ENCODE measurements around the gene KRT77. TPM values are rescaled to one million over a fixed set of nuclear protein-coding genes. Genes with fewer than 3 reads are reported as not detected.

Gene KRT77
- total and polyA plus RNA-seq, 4 donors, result not detected

- H3K9me3 ChIP-seq (ENCODE audit: control insufficient read depth in 4 of 4, insufficient read depth in 3 of 4, low read length in 3 of 4), result no peaks in the 10 kb centered on the region
- TF ChIP-seq, protein P1, sequence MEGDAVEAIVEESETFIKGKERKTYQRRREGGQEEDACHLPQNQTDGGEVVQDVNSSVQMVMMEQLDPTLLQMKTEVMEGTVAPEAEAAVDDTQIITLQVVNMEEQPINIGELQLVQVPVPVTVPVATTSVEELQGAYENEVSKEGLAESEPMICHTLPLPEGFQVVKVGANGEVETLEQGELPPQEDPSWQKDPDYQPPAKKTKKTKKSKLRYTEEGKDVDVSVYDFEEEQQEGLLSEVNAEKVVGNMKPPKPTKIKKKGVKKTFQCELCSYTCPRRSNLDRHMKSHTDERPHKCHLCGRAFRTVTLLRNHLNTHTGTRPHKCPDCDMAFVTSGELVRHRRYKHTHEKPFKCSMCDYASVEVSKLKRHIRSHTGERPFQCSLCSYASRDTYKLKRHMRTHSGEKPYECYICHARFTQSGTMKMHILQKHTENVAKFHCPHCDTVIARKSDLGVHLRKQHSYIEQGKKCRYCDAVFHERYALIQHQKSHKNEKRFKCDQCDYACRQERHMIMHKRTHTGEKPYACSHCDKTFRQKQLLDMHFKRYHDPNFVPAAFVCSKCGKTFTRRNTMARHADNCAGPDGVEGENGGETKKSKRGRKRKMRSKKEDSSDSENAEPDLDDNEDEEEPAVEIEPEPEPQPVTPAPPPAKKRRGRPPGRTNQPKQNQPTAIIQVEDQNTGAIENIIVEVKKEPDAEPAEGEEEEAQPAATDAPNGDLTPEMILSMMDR (IDR thresholded peaks at IDR 0.05; ENCODE audit: control extremely low read depth, extremely low read depth), result no peak
- no peak for ATAC-seq (ENCODE audit: insufficient read depth, low FRiP score)
Measured at GRCh38 chr12:52689936-52690335, 13.4 kb downstream of the KRT77 start.

DNA sequence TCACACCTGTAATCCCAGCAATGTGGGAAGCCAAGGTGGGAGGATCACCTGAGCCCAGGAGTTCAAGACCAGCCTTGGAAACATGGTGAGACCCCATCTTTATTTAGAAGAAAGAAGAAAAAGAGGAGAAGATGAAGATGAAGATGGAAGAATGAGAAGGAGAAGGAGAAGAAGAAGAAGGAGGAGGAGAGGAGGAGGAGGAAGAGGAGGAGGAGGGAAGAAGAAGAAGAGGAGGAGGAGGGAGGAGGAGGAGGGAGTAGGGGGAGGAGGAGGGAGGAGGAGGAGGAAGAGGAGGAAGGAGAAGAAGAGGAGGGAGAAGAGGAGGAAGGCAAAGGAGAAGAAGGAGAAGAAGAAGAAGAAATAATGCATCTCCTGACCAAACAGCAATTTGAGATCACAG lies 14.1 kb downstream of the KRT77 start:
- Histone ChIP-seq H3K27ac (ENCODE audit: low read depth in 1 of 2, low read length in 1 of 2) (no peak overlapping the region), H3K9me3 (ENCODE audit: control insufficient read depth in 4 of 4, insufficient read depth in 3 of 4, low read length in 3 of 4) (no peaks in the 10 kb centered on the region), H3K27me3 (ENCODE audit: control insufficient read depth in 3 of 3, insufficient read depth in 3 of 3, low read length in 2 of 3) (peaks cover 3 to 48% (median 34%) of the 10 kb centered on the region in 3 donors), H3K36me3 (ENCODE audit: control insufficient read depth in 4 of 4, insufficient read depth in 4 of 4, low read length in 4 of 4) (no peaks in the 10 kb centered on the region), H3K9ac (ENCODE audit: insufficient read depth in 1 of 2, low read length in 2 of 2) (no peak overlapping the region), H3K4me3 (no peak overlapping the region), H3K4me1 (ENCODE audit: control insufficient read depth in 5 of 5, insufficient read depth in 5 of 5, low read length in 5 of 5) (peaks cover 0 to 7% (median 0%) of the 10 kb centered on the region in 5 donors)
- DNase-seq, result no peak
- ATAC-seq (ENCODE audit: insufficient read depth, low FRiP score), result no peak
- TF ChIP-seq, protein P1 (IDR thresholded peaks at IDR 0.05; ENCODE audit: control extremely low read depth, extremely low read depth), result no peak

More at GRCh38 chr12:52689936-52690335, 13.4 kb downstream of the KRT77 start:
- Histone ChIP-seq H3K9ac (ENCODE audit: insufficient read depth in 1 of 2, low read length in 2 of 2) (no peak overlapping the region), H3K4me3 (no peak overlapping the region), H3K4me1 (ENCODE audit: control insufficient read depth in 5 of 5, insufficient read depth in 5 of 5, low read length in 5 of 5) (peaks cover 0 to 7% (median 0%) of the 10 kb centered on the region in 5 donors), H3K36me3 (ENCODE audit: control insufficient read depth in 4 of 4, insufficient read depth in 4 of 4, low read length in 4 of 4) (no peaks in the 10 kb centered on the region), H3K27ac (ENCODE audit: low read depth in 1 of 2, low read length in 1 of 2) (no peak overlapping the region), H3K27me3 (ENCODE audit: control insufficient read depth in 3 of 3, insufficient read depth in 3 of 3, low read length in 2 of 3) (peaks cover 4 to 48% (median 34%) of the 10 kb centered on the region in 3 donors)
- 79% methylated on average over 1 of the region's 1 CpG for WGBS, 2 donors
- no peak for DNase-seq

GRCh38 chr12:52688481-52688880 lies 14.8 kb downstream of the KRT77 start:
- Histone ChIP-seq H3K36me3 (ENCODE audit: control insufficient read depth in 4 of 4, insufficient read depth in 4 of 4, low read length in 4 of 4) (no peaks in the 10 kb centered on the region), H3K9ac (ENCODE audit: insufficient read depth in 1 of 2, low read length in 2 of 2) (no peak overlapping the region), H3K9me3 (ENCODE audit: control insufficient read depth in 4 of 4, insufficient read depth in 3 of 4, low read length in 3 of 4) (no peaks in the 10 kb centered on the region), H3K27me3 (ENCODE audit: control insufficient read depth in 3 of 3, insufficient read depth in 3 of 3, low read length in 2 of 3) (peaks cover 3 to 46% (median 32%) of the 10 kb centered on the region in 3 donors), H3K4me3 (no peak overlapping the region), H3K4me1 (ENCODE audit: control insufficient read depth in 5 of 5, insufficient read depth in 5 of 5, low read length in 5 of 5) (peaks cover 0 to 7% (median 0%) of the 10 kb centered on the region in 5 donors), H3K27ac (ENCODE audit: low read depth in 1 of 2, low read length in 1 of 2) (no peak overlapping the region)
- ATAC-seq (ENCODE audit: insufficient read depth, low FRiP score), result no peak
- TF ChIP-seq, protein P1 (IDR thresholded peaks at IDR 0.05; ENCODE audit: control extremely low read depth, extremely low read depth), result no peak
- 63 to 73% methylated on average over 2 of the region's 2 CpGs for WGBS, 2 donors
- DNase-seq, result no peak

All from lung (tissue), 12 donors.